Coronary artery (tissue), 2 donors: ENCODE measurements around the gene DNAH9.

Experiments
- DNase-seq: peaks from one replicate; pipeline ENCODE4 v3.0.0-alpha.2; 2017; ENCODE audit warnings: low spot score
- H3K27ac ChIP-seq, 2 donors: fragments of 200-600 bp; sonication (generic); one replicate each; pipeline ENCODE4 v1.5.1; 2016 to 2019
- H3K4me3 ChIP-seq: fragments of 200-600 bp; sonication (generic); 2 replicates; pipeline ENCODE4 v1.5.1; 2016; ENCODE audit warnings: mild to moderate bottlenecking, moderate library complexity
- TF ChIP-seq, protein P1 (sequence below): fragments of 200-600 bp; sonication (generic); IDR thresholded peaks from one replicate; pipeline ENCODE4 v1.5.1; 2019; ENCODE audit warnings: antibody characterized with exemption

DNAH9 gene

GRCh38 chr17:11848330-11848729 lies 250.1 kb downstream of the DNAH9 start:
- no peak for DNase-seq
- TF ChIP-seq, protein P1, sequence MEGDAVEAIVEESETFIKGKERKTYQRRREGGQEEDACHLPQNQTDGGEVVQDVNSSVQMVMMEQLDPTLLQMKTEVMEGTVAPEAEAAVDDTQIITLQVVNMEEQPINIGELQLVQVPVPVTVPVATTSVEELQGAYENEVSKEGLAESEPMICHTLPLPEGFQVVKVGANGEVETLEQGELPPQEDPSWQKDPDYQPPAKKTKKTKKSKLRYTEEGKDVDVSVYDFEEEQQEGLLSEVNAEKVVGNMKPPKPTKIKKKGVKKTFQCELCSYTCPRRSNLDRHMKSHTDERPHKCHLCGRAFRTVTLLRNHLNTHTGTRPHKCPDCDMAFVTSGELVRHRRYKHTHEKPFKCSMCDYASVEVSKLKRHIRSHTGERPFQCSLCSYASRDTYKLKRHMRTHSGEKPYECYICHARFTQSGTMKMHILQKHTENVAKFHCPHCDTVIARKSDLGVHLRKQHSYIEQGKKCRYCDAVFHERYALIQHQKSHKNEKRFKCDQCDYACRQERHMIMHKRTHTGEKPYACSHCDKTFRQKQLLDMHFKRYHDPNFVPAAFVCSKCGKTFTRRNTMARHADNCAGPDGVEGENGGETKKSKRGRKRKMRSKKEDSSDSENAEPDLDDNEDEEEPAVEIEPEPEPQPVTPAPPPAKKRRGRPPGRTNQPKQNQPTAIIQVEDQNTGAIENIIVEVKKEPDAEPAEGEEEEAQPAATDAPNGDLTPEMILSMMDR, result no peak
- H3K27ac ChIP-seq, result no peak overlapping the region
- H3K4me3 ChIP-seq, result no peak overlapping the region

DNA sequence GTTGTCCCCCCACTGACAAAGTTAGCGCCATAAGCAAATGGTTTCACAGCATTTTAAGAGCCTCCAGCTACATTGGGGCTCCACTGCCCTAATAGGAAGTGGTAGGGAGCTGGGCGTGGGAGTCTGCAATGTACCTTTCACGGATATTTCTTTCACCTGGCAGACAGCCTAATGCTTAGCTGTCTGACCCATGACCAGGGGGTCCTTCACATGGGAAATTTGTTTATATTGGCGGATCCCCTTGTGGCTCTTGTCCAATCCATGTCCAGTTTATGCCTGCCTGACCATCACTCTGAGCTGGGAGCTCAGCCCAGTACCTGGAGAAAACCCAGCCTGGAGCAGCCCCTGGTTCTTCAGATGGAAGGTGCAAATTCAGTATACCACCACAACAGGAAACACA lies 254.0 kb downstream of the DNAH9 start:
- Histone ChIP-seq H3K4me3 (no peak overlapping the region), H3K27ac (no peak overlapping the region)
- no peak for DNase-seq
- TF ChIP-seq, protein P1, result no peak

DNA sequence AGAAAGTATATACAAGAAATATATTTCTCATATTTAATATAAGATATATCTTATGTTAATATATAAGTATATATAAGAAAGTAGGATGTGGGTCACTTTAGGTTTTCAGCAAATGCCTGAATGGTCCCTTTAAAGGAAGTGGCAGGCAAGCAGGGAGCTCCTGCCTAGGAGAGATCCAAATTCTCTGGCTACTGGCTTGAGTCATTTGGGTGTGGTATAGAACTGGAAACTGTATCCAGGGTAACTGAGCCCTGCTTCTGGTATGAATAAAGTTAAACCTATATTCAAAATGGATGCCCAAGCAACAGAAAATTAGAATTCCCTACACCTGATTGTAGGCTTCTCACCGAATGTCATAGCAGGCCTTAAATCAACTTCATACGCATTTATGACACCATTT lies 254.6 kb downstream of the DNAH9 start:
- DNase-seq, result no peak
- Histone ChIP-seq H3K27ac (peak overlapping the region in 1 of 2 donors; percentile 69), H3K4me3 (no peak overlapping the region)
- TF ChIP-seq, protein P1, result no peak

GRCh38 chr17:11853321-11854151 lies 255.3 kb downstream of the DNAH9 start:
- TF ChIP-seq, protein P1, result no peak
- H3K4me3 ChIP-seq, result no peak overlapping the region
- H3K27ac ChIP-seq, result peak overlapping the region in 1 of 2 donors; percentile 69
- DNase-seq, result no peak

GRCh38 chr17:11855306-11855705 lies 257.0 kb downstream of the DNAH9 start:
- no peak for DNase-seq
- TF ChIP-seq, protein P1, result no peak
- no peak overlapping the region for H3K27ac ChIP-seq

DNA sequence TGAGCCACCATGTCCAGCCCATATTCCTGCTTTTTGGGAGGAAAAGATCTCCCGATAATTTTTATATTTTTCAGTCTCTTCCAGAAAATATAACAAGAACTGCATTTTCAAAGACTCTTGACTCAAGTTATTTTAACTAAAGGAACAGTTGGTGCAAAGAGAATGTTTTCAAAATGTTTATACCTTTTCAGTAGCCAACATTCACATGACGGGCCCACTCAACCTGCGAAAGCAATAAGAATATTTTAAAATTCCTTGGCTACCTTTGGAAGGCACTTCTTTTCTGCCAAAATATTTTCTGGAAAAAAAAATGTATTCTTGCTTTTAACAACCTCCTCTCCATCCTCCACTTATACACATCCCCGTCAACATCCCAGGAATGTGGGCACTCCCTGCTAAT lies 258.7 kb downstream of the DNAH9 start:
- Histone ChIP-seq H3K4me3 (no peak overlapping the region), H3K27ac (no peak overlapping the region)
- TF ChIP-seq, protein P1, result no peak
- no peak for DNase-seq

More at GRCh38 chr17:11855306-11855705, 257.0 kb downstream of the DNAH9 start:
- H3K4me3 ChIP-seq, result no peak overlapping the region
